Memory B cell (primary cell): ENCODE measurements around the gene DMD.

Source experiments
- ATAC-seq: fragments of 150-1000 bp; cut with Tn5 transposase; 2 replicates; pipeline ENCODE4 v1.10.0; 2021; ENCODE audit warnings: low read depth, mild to moderate bottlenecking, moderate library complexity
- DNase-seq, 2 donors: peaks; one replicate each; pipeline ENCODE4 v3.0.0; 2022; ENCODE audit warnings: low spot score in 2 of 2
- H3K27ac Mint-ChIP-seq: one replicate; pipeline ENCODE4 v1.8.0; 2022; ENCODE audit warnings: mild to moderate bottlenecking, moderate library complexity, mixed read lengths
- H3K27me3 Mint-ChIP-seq: one replicate; pipeline ENCODE4 v1.8.0; 2022; ENCODE audit warnings: mixed read lengths
- H3K36me3 Mint-ChIP-seq: one replicate; pipeline ENCODE4 v1.8.0; 2022; ENCODE audit warnings: mild to moderate bottlenecking, mixed read lengths
- H3K4me1 Mint-ChIP-seq: one replicate; pipeline ENCODE4 v1.8.0; 2022; ENCODE audit warnings: mixed read lengths
- H3K4me3 Mint-ChIP-seq: one replicate; pipeline ENCODE4 v1.8.0; 2022; ENCODE audit warnings: mild to moderate bottlenecking, moderate library complexity, mixed read lengths
- H3K9me3 Mint-ChIP-seq: one replicate; pipeline ENCODE4 v1.8.0; 2022; ENCODE audit warnings: mixed read lengths

Gene DMD

DNA sequence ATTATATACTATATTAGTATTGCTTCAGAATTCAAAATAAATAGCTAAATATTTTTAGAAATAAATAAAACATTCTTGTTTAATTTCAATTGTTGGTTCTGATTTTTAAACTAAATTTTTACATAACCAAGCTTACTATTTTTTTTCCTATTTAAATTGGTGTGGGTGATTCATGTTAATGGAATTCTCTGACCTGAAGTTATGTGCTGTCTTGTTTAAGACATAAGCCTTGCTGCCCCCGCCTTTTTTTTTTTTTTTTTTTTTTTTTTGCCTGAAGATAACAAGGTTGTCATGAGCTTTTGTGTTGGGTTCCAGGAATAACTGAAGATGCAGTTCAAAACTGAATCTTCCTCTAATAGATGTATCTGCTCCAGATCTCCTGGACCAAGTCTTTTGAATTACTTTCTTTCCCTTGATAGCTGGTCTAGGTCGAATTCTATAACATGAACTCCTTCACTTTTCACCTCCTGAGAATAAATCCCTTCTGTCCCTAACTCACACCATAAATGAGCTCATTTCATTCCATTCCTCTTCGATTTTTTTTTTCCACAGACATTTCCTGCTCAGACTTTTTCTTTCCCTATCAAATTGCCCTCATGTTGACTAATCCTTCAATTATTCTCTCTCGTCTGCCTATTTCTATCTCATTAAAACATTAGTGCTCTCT is 1878.1 kb downstream of the DMD start:
- H3K27me3 Mint-ChIP-seq = no peaks in the 10 kb centered on the region
- H3K36me3 Mint-ChIP-seq = no peaks in the 10 kb centered on the region
- no peak overlapping the region for H3K27ac Mint-ChIP-seq
- no peaks in the 10 kb centered on the region for H3K4me1 Mint-ChIP-seq
- no peak overlapping the region for H3K4me3 Mint-ChIP-seq
- DNase-seq = no peak
- no peaks in the 10 kb centered on the region for H3K9me3 Mint-ChIP-seq
- ATAC-seq = no peak

DNA sequence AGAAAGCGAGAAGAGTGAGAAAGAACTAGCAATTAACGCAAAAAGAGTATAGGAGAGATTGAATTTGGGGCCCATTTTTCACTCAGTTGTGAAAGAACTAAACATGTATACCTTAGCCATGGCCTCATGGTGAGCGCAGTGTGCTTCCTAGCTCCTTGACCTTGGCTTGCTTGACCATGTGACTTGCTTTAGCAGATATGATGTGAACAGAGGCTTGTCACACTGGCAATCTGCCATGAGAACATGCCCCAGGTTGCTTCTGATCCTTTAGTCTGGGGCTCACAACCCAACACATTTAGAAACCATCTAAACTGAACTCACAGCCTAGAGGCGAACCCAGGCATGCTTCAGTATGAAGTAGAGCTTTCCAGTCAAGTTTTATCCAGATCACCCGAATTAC is 1879.4 kb downstream of the DMD start:
- Mint-ChIP-seq H3K27ac (no peak overlapping the region), H3K9me3 (no peaks in the 10 kb centered on the region), H3K4me1 (no peaks in the 10 kb centered on the region), H3K4me3 (no peak overlapping the region), H3K27me3 (no peaks in the 10 kb centered on the region), H3K36me3 (no peaks in the 10 kb centered on the region)
- DNase-seq = no peak
- ATAC-seq = no peak

DNA sequence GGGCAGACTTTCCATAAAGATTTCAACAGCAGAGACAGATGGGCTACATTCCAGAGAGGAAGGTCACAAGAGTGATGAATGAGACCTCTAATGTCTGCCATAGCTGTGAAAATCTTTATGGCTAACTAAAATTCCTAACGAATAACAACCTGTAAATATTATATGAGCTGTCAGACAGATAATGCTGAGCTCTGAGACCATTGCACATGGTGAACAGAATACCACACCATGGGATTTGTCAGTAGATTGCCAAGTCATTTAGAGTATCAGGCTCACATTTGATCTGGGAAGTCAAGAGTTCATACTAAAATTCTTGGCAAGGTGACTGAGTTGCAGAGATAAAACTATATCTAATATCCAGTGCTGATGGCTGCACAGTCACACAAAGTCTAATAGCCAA is 1880.3 kb downstream of the DMD start:
- Mint-ChIP-seq H3K4me3 (no peak overlapping the region), H3K9me3 (no peaks in the 10 kb centered on the region), H3K36me3 (no peaks in the 10 kb centered on the region), H3K27ac (no peak overlapping the region), H3K27me3 (no peaks in the 10 kb centered on the region), H3K4me1 (no peaks in the 10 kb centered on the region)
- ATAC-seq = no peak
- DNase-seq = no peak

DNA sequence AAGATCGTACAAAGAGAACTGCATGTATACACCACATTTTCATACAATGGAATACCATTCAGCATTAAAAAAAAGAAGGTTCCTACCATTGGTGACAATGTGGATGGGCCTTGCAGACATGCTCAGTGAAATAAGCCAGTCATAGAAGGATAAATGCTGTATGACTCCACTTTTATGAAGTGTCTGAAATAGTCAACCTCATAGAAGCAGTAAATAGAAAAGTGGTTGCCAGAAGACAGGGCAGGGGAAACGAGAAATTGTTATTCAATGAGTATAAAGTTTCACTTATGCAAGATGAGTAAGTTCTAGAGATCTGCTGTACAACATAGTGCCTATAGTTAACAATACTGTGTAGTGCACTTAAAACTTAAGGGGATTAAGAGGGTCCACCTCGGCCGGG is 1882.1 kb downstream of the DMD start:
- no peak overlapping the region for H3K4me3 Mint-ChIP-seq
- no peaks in the 10 kb centered on the region for H3K4me1 Mint-ChIP-seq
- H3K9me3 Mint-ChIP-seq = no peaks in the 10 kb centered on the region

DNA sequence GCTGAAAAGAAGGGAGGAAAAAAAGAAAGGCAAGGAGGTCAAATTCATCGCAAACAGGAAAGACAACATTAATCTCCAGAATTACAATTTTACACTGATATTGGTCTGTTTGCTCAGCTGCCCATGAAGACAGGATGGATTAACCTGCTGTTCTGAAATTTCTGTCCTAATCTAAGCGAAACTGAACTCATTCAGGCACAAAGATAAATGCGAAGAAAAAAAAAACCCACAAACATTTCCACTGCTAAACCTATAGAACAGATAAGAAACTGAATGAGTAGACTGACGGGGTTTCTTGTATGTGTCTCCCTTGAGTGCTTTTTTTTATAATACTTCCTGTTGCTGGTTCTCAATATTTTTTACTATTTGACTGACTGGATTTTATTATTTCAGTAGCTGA is 1887.7 kb downstream of the DMD start:
- Mint-ChIP-seq H3K4me1 (peaks cover 4% of the 10 kb centered on the region), H3K27ac (no peak overlapping the region), H3K9me3 (no peaks in the 10 kb centered on the region), H3K4me3 (no peak overlapping the region), H3K27me3 (no peaks in the 10 kb centered on the region), H3K36me3 (no peaks in the 10 kb centered on the region)
- ATAC-seq = no peak
- DNase-seq = no peak

More for the DNA sequence above, 1882.1 kb downstream of the DMD start:
- H3K27ac Mint-ChIP-seq = no peak overlapping the region
- H3K36me3 Mint-ChIP-seq = no peaks in the 10 kb centered on the region
- ATAC-seq = no peak
- no peak for DNase-seq
- H3K27me3 Mint-ChIP-seq = no peaks in the 10 kb centered on the region

DNA sequence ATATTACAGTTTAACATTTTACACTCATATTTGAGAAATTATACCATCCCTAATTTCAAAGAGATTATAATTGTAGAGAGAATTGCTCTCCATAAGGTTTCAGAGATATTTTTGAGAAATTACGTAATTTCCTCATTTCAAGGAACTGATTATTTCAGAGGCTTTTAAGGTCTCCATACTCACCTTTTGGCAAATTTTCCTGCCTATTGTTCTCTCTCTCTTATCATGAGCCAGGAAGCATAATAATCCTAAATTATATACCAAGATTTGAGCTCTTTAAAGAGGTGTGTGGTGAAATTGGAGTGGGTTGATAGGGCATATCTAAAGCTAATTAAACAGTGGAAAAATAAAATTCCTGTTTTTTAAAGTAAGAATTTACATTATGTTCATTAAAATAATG is 1890.6 kb downstream of the DMD start:
- ATAC-seq = no peak

DNA sequence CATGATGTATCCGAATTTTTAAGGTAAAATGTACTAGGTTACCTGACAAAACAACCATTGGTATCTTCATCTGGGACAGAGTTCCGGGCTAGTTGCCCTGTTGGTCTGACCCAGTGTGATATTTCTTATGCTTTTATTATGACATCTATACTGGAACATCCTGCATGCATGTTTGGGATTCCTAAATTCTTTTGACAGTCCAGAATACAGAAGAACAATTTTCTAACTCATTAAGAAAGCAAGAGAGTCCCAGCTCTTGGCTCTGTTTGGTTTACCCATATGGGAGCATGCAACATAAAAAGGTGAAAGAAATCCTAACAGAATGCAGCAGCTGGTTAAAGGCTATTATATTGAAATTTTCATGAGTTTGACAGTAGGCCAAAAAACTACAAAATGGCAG is 1891.8 kb downstream of the DMD start:
- peaks cover 4% of the 10 kb centered on the region for H3K4me1 Mint-ChIP-seq

More for the DNA sequence above, 1890.6 kb downstream of the DMD start:
- Mint-ChIP-seq H3K4me1 (peaks cover 4% of the 10 kb centered on the region), H3K4me3 (no peak overlapping the region), H3K27ac (no peak overlapping the region), H3K36me3 (no peaks in the 10 kb centered on the region), H3K9me3 (no peaks in the 10 kb centered on the region), H3K27me3 (peaks cover 1% of the 10 kb centered on the region)
- DNase-seq = no peak

DNA sequence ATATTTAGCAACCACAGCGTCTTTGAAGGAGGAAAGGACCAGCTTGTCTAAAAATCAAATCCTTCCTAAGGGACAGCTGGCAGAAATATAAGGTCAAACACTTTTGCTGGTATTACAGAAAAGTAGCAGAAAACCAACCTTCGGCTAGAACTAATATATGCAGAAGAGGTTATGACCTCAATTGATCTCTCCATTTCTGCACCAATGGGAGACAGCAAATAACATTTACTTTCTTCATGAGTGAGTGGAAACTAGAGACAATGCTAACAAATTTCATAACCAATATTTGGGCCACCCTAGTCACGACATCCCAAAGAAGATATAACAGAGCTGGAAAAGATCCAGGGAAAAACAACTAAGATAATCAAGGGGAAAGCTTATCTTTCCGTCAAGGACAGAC is 1892.5 kb downstream of the DMD start:
- H3K4me3 Mint-ChIP-seq = no peak overlapping the region
- no peak overlapping the region for H3K27ac Mint-ChIP-seq
- H3K36me3 Mint-ChIP-seq = no peaks in the 10 kb centered on the region
- DNase-seq = no peak
- H3K9me3 Mint-ChIP-seq = no peaks in the 10 kb centered on the region
- H3K27me3 Mint-ChIP-seq = peaks cover 1% of the 10 kb centered on the region
- ATAC-seq = no peak
- peaks cover 4% of the 10 kb centered on the region for H3K4me1 Mint-ChIP-seq

More for the DNA sequence above, 1891.8 kb downstream of the DMD start:
- ATAC-seq (no peak), DNase-seq (no peak)
- Mint-ChIP-seq H3K36me3 (no peaks in the 10 kb centered on the region), H3K9me3 (no peaks in the 10 kb centered on the region), H3K4me3 (no peak overlapping the region), H3K27ac (no peak overlapping the region), H3K27me3 (peaks cover 1% of the 10 kb centered on the region)

DNA sequence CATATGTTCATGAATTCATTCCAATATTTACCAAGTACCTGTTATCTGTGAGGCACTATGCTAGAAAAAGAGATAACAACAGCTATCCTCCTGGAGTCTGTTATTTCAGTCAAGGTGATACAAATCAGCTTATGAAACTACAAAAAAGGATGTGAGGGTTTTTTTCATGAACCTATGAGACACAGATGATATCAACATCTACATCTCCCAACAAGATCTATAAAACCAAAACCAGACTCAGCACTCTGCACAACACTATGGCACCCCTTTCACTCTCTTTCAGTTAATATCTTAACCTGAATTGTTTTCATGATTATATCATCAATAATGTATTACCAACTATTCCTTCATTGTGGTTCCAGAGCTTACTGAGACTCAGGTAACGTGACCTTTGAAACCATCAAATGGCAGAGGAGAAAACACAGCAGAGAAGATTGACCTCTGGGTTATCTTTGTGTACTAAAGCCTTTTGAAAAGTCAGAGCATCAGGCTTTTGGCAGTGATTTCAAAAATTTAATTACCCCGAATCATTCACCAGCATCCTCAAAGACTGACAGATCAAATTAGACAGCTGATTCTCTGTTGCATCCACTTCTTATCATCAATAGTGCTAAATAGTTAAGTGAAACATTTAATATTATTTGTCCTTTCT is 1894.9 kb downstream of the DMD start:
- H3K9me3 Mint-ChIP-seq = no peaks in the 10 kb centered on the region
- DNase-seq = no peak
- ATAC-seq = no peak
- no peaks in the 10 kb centered on the region for H3K36me3 Mint-ChIP-seq
- peaks cover 1% of the 10 kb centered on the region for H3K27me3 Mint-ChIP-seq
- H3K4me3 Mint-ChIP-seq = no peak overlapping the region
- H3K4me1 Mint-ChIP-seq = no peaks in the 10 kb centered on the region
- no peak overlapping the region for H3K27ac Mint-ChIP-seq

DNA sequence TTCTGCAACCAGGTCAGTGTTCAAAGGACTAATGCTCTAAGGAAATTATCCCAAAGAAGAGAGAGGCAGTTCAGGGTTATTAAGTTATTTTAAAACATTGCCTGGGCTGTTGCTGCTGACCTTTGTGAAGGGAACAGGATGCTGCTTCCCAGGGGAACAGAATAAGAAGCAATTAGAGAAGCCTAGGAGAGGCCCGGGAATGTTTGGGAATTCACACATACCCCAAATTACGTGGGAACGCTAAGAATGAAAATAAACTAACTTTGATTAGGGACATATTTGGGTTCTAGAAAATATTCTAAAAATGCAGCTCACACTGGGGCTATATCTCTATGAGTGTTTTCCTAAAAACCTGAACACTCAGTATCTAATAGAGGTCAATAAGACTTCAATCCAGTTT is 1896.4 kb downstream of the DMD start:
- H3K36me3 Mint-ChIP-seq = no peaks in the 10 kb centered on the region
- H3K4me1 Mint-ChIP-seq = no peaks in the 10 kb centered on the region
- no peaks in the 10 kb centered on the region for H3K9me3 Mint-ChIP-seq
- no peak overlapping the region for H3K27ac Mint-ChIP-seq
- peaks cover 1% of the 10 kb centered on the region for H3K27me3 Mint-ChIP-seq
- H3K4me3 Mint-ChIP-seq = no peak overlapping the region
- ATAC-seq = no peak
- no peak for DNase-seq

DNA sequence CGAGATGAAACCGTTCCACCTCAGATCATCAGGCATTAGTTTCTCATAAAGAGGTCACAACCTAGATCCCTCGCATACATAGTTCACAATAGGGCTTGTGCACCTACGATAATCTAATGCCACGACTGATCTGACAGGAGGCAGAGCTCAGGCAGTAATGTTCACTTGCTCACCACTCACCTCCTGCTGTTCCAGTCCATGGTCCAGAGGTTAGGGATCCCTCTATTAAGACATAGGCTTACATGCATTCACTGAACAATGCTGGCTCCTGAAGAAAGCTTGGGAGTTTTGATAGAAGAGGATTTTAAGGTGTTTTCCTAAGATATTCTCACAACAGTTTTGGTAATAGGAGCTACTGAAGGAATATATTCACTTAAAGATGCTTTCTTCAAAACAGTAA is 1903.4 kb downstream of the DMD start:
- Mint-ChIP-seq H3K36me3 (no peaks in the 10 kb centered on the region), H3K9me3 (peaks cover 2% of the 10 kb centered on the region), H3K27me3 (peaks cover 2% of the 10 kb centered on the region), H3K4me1 (peaks cover 2% of the 10 kb centered on the region), H3K27ac (no peak overlapping the region), H3K4me3 (no peak overlapping the region)
- no peak for ATAC-seq
- no peak for DNase-seq

DNA sequence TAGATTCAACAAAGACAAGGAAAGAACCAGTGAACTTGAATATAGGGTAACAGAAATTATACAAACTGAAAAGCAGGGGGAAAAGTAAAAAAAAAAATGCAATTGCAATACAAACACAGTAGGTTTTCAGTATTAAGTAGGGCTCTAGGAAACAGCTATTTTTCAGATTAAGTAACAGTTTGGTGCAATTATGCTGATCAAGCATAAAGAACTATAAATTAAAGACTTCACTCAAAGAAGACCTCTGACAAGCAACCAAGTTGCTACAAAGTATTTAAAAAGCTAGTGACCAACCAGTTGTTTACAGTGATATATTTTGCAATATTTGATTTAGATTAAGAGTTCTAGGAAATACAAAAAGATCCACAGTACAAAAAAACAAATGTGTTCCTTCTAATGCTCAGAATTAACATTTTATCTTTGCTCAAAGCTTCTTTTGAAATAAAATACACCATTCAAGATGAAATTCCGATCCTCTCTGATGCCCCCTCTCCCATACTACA is 1908.7 kb downstream of the DMD start:
- Mint-ChIP-seq H3K27me3 (peaks cover 4% of the 10 kb centered on the region), H3K4me3 (no peak overlapping the region), H3K36me3 (no peaks in the 10 kb centered on the region), H3K4me1 (peaks cover 2% of the 10 kb centered on the region), H3K9me3 (peaks cover 2% of the 10 kb centered on the region), H3K27ac (no peak overlapping the region)
- DNase-seq = no peak
- no peak for ATAC-seq

DNA sequence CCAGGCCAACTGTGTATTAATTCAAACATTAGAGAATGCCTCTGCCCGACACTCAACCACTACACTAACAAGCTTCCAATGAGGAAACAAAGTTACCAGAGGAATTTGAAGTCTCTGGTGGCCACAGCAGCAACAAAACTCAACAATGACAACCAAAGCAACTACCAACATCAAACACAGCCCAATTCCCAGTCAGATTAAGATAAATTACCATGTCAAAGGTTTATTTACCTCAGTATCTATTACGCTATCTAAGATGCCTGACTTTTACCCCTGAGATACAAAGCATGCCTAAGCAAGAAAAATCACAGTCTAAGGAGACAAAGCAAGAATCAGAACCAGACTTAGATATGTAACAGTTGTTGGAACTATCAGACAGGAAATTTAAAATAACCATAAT is 1909.4 kb downstream of the DMD start:
- ATAC-seq (no peak), DNase-seq (no peak)
- H3K36me3 Mint-ChIP-seq = no peaks in the 10 kb centered on the region
- peaks cover 4% of the 10 kb centered on the region for H3K27me3 Mint-ChIP-seq
- H3K27ac Mint-ChIP-seq = no peak overlapping the region
- peaks cover 2% of the 10 kb centered on the region for H3K4me1 Mint-ChIP-seq
- no peak overlapping the region for H3K4me3 Mint-ChIP-seq
- H3K9me3 Mint-ChIP-seq = peaks cover 2% of the 10 kb centered on the region

DNA sequence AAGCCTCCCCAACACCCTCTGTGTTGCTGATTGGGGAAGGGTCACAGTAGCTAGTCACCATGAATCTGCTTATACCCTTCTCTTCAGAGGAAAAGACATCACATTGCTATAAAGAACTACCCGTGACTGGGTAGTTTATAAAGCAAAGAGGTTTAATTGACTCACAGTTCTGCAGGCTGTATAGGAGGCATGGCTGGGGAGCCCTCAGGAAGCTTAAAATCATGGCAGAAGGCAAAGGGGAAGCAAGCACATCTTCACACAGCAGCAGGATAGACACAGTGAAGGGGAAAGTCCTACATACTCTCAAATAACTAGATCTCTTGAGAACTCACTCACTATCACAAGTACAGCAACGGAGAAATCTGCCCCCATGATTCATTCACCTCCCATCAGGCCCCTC is 1910.1 kb downstream of the DMD start:
- Mint-ChIP-seq H3K9me3 (peaks cover 2% of the 10 kb centered on the region), H3K36me3 (no peaks in the 10 kb centered on the region), H3K27ac (no peak overlapping the region), H3K27me3 (peaks cover 4% of the 10 kb centered on the region), H3K4me3 (no peak overlapping the region), H3K4me1 (peaks cover 2% of the 10 kb centered on the region)
- DNase-seq (no peak), ATAC-seq (no peak)

DNA sequence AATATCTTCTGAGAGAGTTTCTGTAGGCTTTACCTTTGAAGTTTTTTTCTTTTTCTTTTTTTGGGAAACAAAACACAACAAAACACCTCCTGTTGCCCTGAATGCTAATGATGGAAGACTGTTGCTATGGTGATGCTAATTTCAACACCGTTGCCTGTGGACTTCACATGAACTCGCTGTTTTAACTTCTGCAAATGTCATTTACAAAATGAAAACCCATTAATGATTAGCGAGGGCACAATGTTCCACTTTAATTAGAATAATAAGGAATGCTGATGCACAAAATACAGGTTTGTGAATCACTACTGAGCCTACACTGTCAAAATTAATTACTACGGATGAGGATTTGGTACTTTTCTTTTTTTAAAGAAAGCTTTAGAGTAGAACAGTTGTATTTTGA is 1912.4 kb downstream of the DMD start:
- H3K4me1 Mint-ChIP-seq = no peaks in the 10 kb centered on the region
- H3K4me3 Mint-ChIP-seq = no peak overlapping the region
- no peak overlapping the region for H3K27ac Mint-ChIP-seq
- no peak for DNase-seq
- H3K27me3 Mint-ChIP-seq = peaks cover 4% of the 10 kb centered on the region
- no peak for ATAC-seq
- H3K36me3 Mint-ChIP-seq = no peaks in the 10 kb centered on the region
- H3K9me3 Mint-ChIP-seq = peaks cover 2% of the 10 kb centered on the region
